HUES6 (cell line): Measurements from ENCODE around the gene CDC42BPA.

Source experiments
- H3K27ac ChIP-seq: 2 replicates; pipeline ENCODE4 v1.7.0; 2013; ENCODE audit warnings: low read depth, mild to moderate bottlenecking, low read length, inconsistent platforms
- H3K27me3 ChIP-seq: 2 replicates; pipeline ENCODE4 v1.6.1; 2013; ENCODE audit warnings: low read length; ENCODE audit not compliant: control insufficient read depth, insufficient read depth
- H3K36me3 ChIP-seq: 2 replicates; pipeline ENCODE4 v1.6.1; 2013; ENCODE audit warnings: low read length; ENCODE audit not compliant: control insufficient read depth, insufficient read depth
- H3K4me1 ChIP-seq: 2 replicates; pipeline ENCODE4 v1.6.1; 2013; ENCODE audit warnings: low read length; ENCODE audit not compliant: control insufficient read depth, insufficient read depth
- H3K4me3 ChIP-seq: 2 replicates; pipeline ENCODE4 v1.5.1; 2013; ENCODE audit warnings: low read depth, low read length
- H3K9ac ChIP-seq: one replicate; pipeline ENCODE4 v1.6.1; 2013; ENCODE audit warnings: mild to moderate bottlenecking, low read length
- H3K9me3 ChIP-seq: 2 replicates; pipeline ENCODE4 v1.6.1; 2013; ENCODE audit warnings: low read depth, low read length; ENCODE audit not compliant: control insufficient read depth, insufficient read depth

CDC42BPA gene

GRCh38 chr1:227197064-227197463, 121.2 kb downstream of the CDC42BPA start:
- Histone ChIP-seq H3K9ac (no peak overlapping the region), H3K36me3 (peaks cover 5% of the 10 kb centered on the region; the same call in 1 of the 2 replicates), H3K4me3 (no peak overlapping the region), H3K9me3 (no peaks in the 10 kb centered on the region), H3K4me1 (no peaks in the 10 kb centered on the region), H3K27me3 (no peaks in the 10 kb centered on the region), H3K27ac (no peak overlapping the region)

GRCh38 chr1:227192163-227192562, 126.1 kb downstream of the CDC42BPA start:
- no peaks in the 10 kb centered on the region for H3K9me3 ChIP-seq
- H3K27me3 ChIP-seq = no peaks in the 10 kb centered on the region
- no peak overlapping the region for H3K4me3 ChIP-seq
- no peak overlapping the region for H3K27ac ChIP-seq
- H3K36me3 ChIP-seq = peaks cover 5% of the 10 kb centered on the region; the same call in 1 of the 2 replicates
- no peaks in the 10 kb centered on the region for H3K4me1 ChIP-seq
- no peak overlapping the region for H3K9ac ChIP-seq

GRCh38 chr1:227191607-227192006, 126.7 kb downstream of the CDC42BPA start:
- Histone ChIP-seq H3K4me1 (no peaks in the 10 kb centered on the region; the same call in 1 of the 2 replicates), H3K36me3 (peaks cover 5% of the 10 kb centered on the region; the same call in 1 of the 2 replicates), H3K4me3 (no peak overlapping the region), H3K27me3 (no peaks in the 10 kb centered on the region), H3K9ac (no peak overlapping the region), H3K27ac (no peak overlapping the region), H3K9me3 (no peaks in the 10 kb centered on the region)

- no peak overlapping the region for H3K27ac ChIP-seq
- no peaks in the 10 kb centered on the region; the same call in 1 of the 2 replicates for H3K9me3 ChIP-seq
- no peaks in the 10 kb centered on the region for H3K27me3 ChIP-seq
- no peak overlapping the region for H3K4me3 ChIP-seq
- H3K4me1 ChIP-seq = no peaks in the 10 kb centered on the region; the same call in none of the 2 replicates
- no peak overlapping the region for H3K9ac ChIP-seq
- peaks cover 5% of the 10 kb centered on the region; the same call in 1 of the 2 replicates for H3K36me3 ChIP-seq
Measured at GRCh38 chr1:227190321-227190720, 128.0 kb downstream of the CDC42BPA start.

- Histone ChIP-seq H3K4me3 (no peak overlapping the region), H3K9ac (no peak overlapping the region), H3K9me3 (no peaks in the 10 kb centered on the region; the same call in 1 of the 2 replicates), H3K27me3 (no peaks in the 10 kb centered on the region), H3K36me3 (no peaks in the 10 kb centered on the region), H3K27ac (no peak overlapping the region), H3K4me1 (no peaks in the 10 kb centered on the region; the same call in none of the 2 replicates)
Measured at GRCh38 chr1:227185291-227185690, 133.0 kb downstream of the CDC42BPA start.

GRCh38 chr1:227182012-227182411, 136.3 kb downstream of the CDC42BPA start:
- Histone ChIP-seq H3K27ac (no peak overlapping the region), H3K27me3 (no peaks in the 10 kb centered on the region), H3K9me3 (no peaks in the 10 kb centered on the region; the same call in 1 of the 2 replicates), H3K4me1 (no peaks in the 10 kb centered on the region; the same call in none of the 2 replicates), H3K4me3 (no peak overlapping the region), H3K9ac (no peak overlapping the region), H3K36me3 (no peaks in the 10 kb centered on the region; the same call in 1 of the 2 replicates)

GRCh38 chr1:227175611-227176010, 142.7 kb downstream of the CDC42BPA start:
- no peak overlapping the region for H3K4me3 ChIP-seq
- H3K9ac ChIP-seq = no peak overlapping the region
- no peaks in the 10 kb centered on the region for H3K4me1 ChIP-seq
- no peaks in the 10 kb centered on the region for H3K27me3 ChIP-seq
- no peaks in the 10 kb centered on the region for H3K9me3 ChIP-seq
- H3K27ac ChIP-seq = no peak overlapping the region
- no peaks in the 10 kb centered on the region; the same call in 1 of the 2 replicates for H3K36me3 ChIP-seq

- no peaks in the 10 kb centered on the region; the same call in 1 of the 2 replicates for H3K36me3 ChIP-seq
- no peaks in the 10 kb centered on the region for H3K4me1 ChIP-seq
- no peaks in the 10 kb centered on the region for H3K27me3 ChIP-seq
- no peak overlapping the region for H3K9ac ChIP-seq
- H3K27ac ChIP-seq = no peak overlapping the region
- H3K9me3 ChIP-seq = no peaks in the 10 kb centered on the region
- no peak overlapping the region for H3K4me3 ChIP-seq
Measured at GRCh38 chr1:227174164-227174563, 144.1 kb downstream of the CDC42BPA start.

GRCh38 chr1:227170361-227171166, 147.7 kb downstream of the CDC42BPA start:
- H3K9ac ChIP-seq = no peak overlapping the region
- H3K9me3 ChIP-seq = no peaks in the 10 kb centered on the region
- H3K27me3 ChIP-seq = no peaks in the 10 kb centered on the region
- 0 out of 2 replicates have a peak, but pooled peaks cover 3% of the 10 kb centered on the region for H3K4me1 ChIP-seq
- H3K4me3 ChIP-seq = no peak overlapping the region
- H3K27ac ChIP-seq = no peak overlapping the region
- no peaks in the 10 kb centered on the region for H3K36me3 ChIP-seq

- no peaks in the 10 kb centered on the region for H3K9me3 ChIP-seq
- H3K27ac ChIP-seq = no peak overlapping the region
- 0 out of 2 replicates have a peak, but pooled peaks cover 3% of the 10 kb centered on the region for H3K4me1 ChIP-seq
- no peak overlapping the region for H3K9ac ChIP-seq
- H3K4me3 ChIP-seq = no peak overlapping the region
- H3K27me3 ChIP-seq = no peaks in the 10 kb centered on the region
- H3K36me3 ChIP-seq = no peaks in the 10 kb centered on the region
Measured at GRCh38 chr1:227169343-227169742, 148.9 kb downstream of the CDC42BPA start.
